HG03095 (cell line): ENCODE results near the gene ELN.
"Not testable (repeated sequence)": the region's sequence is repeated elsewhere in the genome, so short reads cannot be mapped to it uniquely, and the experiment has no call there.

ENCODE experiments used
- ATAC-seq: cut with Tn5 transposase; IDR thresholded peaks from one replicate; pipeline ENCODE4 v1.9.1; 2021; ENCODE audit warnings: moderate library complexity; ENCODE audit not compliant: unreplicated experiment

Gene ELN

DNA sequence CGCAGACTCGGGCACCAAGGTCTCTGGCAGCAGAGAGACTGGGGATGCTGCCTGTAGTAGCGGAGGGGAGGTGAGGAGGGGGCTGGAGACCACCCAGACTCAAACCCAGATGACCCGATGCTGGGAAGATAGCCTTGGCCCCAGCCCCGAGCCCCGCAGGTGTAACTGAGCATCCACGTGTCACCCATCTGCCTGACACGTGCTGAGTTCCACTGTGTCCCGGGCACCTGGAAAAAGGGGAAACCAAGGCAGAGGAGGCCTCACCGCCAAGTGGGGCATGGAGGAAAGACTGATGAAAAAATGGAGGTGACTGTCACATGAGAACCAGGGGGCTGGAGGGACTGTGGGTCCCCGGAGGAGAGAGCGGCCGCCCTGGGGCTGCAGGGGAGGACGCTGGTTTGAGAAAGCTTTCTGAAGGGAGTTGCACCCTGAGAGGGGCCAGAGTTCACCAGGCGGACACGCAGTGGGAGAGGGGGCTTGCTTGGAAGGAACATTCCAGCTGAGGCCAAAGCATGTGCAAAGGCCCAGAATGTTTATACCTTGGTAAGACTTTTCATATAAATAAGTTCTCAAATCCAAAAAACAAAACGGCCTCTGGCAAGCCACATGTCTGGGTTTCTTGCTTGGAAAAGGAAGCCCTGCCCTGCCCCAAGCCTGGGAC, 27.4 kb upstream of the ELN start:
- ATAC-seq: no peak

DNA sequence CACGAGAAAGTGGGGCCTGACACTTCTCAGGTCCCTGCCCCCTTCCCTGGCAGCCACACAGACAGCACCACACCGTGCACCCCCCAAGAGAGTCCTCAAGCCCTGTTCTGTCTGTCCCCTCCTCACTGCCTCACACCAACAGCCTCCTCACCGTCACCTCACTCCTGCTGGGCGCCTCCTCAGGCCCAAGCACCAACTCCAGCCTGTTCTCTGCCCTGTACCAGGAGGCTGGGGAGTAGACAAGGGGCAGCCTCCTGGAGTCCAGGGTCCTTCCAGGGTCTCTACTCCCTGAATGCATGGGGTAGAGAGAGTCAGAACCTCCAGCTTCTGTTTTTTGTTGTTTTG, 26.9 kb upstream of the ELN start:
- no peak for ATAC-seq

- ATAC-seq: no peak
These were observed 25.4 kb upstream of the ELN start for GRCh38 chr7:74002474-74003017.

DNA sequence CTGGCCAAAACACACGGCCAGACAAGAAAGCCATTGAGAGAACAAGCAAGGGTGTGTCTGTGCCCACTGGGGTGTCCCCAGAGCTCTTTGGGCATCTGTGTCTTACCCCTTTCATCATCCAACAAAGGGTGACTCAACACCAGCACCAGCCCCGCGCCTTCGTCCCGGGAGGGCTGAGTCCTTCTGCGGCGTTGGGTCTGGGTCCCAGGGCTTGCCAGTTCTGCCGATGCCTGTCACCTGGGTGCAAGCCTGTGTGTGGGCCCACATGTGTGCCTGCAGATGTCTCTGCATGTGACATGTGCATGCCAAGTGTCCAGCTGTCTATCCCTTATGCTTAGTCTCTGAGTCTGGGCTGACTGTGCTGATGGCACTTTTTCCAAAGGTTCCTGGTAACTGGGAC, 24.4 kb upstream of the ELN start:
- ATAC-seq: no peak

- ATAC-seq: no peak
These were observed 21.9 kb upstream of the ELN start for GRCh38 chr7:74006032-74006431.

GRCh38 chr7:74006451-74007241, 21.3 kb upstream of the ELN start:
- ATAC-seq: no peak

DNA sequence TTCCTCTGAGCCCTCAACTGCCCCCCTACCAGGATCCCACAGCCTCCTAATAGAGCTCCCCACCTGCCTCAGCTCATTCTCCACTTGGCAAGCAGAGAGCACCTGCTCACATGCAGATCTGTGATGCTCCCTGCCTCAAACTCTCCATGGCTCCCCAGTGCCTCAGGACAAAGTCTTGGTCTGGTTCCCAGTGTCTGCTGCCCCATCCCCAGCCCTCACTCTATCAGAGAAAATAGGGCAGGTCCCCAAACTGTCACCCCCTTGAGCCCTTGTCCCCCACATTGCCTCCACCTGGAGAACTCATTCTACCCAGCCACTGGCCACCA, 20.8 kb upstream of the ELN start:
- no peak for ATAC-seq

- ATAC-seq: no peak
These were observed 19.3 kb upstream of the ELN start for GRCh38 chr7:74008687-74009086.

DNA sequence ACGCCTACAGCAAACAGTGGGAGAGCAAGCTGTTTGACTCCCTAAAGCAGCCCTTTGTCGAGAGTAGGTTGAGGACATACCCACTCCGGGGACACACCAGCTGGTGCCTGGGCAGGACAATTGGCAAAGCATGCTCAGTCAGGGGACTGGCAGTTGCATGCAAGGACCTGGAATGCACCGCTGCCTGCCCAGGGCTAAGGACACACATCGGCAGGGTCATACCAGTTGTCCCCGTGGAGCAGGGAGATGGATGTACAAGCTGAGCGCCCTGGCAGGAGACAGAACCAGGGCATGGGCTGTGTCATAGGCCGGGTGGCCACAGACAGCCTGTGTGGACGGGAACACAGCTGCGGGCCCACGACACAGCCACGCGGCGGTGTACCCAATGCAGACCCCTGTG, 18.3 kb upstream of the ELN start:
- no peak for ATAC-seq

- no peak for ATAC-seq
These were observed 17.6 kb upstream of the ELN start for GRCh38 chr7:74010407-74010806.

DNA sequence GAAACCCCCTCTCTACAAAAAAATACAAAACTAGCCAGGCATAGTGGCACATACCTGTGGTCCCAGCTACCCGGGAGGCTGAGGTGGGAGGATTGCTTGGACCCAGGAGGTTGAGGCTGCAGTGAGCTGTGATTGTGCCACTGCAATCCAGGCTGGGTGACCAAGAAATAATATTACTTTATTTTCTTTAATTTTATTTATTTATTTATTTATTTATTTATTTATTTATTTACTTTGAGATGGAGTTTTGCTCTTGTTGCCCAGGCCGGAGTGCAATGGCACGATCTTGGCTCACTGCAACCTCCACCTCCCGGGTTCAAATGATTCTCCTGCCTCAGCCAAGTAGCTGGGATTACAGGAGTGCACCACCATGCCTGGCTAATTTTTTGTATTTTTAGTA, 16.6 kb upstream of the ELN start:
- not testable (repeated sequence) for ATAC-seq

- peak; percentile 97 for ATAC-seq
These were observed 15.1 kb upstream of the ELN start for GRCh38 chr7:74012842-74013249.

GRCh38 chr7:74013539-74014272, 14.3 kb upstream of the ELN start:
- no peak for ATAC-seq

- ATAC-seq: no peak
These were observed 13.0 kb upstream of the ELN start for GRCh38 chr7:74014931-74015330.

- no peak for ATAC-seq
These were observed 12.3 kb upstream of the ELN start for GRCh38 chr7:74015670-74016069.

GRCh38 chr7:74017125-74017524, 10.8 kb upstream of the ELN start:
- ATAC-seq: no peak

DNA sequence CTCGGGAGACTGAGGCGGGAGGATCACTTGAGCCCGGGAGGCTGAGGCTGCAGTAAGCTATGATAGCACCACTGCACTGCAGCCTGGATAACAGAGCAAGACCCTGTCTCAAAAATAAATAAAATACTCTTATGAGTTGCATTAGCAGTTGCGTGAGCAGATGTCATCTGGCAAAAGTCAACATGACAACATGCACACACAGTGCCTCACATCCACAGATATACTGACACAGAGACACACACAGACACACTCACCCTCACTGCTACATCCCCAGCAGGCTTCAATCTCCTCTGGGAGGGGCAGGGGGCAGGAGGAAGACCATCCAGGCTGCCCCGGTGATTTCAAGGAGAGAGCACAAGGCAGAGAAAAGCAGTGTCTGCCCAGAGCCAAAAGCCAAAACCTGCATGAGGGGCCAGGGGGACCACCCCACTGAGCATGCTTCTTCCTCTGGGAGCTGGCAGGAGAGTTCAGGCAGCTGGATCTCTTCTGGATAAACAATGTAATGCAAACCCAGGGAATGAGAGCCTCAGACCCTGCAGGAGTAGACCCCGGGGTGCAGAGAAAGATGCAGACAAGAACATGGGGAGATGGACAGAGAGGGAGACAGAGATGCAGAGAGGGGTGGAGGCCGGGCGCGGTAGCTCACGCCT, 9.6 kb upstream of the ELN start:
- ATAC-seq: no peak

- no peak for ATAC-seq
These were observed 8.8 kb upstream of the ELN start for GRCh38 chr7:74019149-74019548.

GRCh38 chr7:74020390-74020789, 7.6 kb upstream of the ELN start:
- no peak for ATAC-seq

- ATAC-seq: no peak
These were observed 6.2 kb upstream of the ELN start for GRCh38 chr7:74021546-74022320.

GRCh38 chr7:74022507-74022906, 5.5 kb upstream of the ELN start:
- no peak for ATAC-seq
